ENCODE data around the gene WWOX.

Gene WWOX

DNA sequence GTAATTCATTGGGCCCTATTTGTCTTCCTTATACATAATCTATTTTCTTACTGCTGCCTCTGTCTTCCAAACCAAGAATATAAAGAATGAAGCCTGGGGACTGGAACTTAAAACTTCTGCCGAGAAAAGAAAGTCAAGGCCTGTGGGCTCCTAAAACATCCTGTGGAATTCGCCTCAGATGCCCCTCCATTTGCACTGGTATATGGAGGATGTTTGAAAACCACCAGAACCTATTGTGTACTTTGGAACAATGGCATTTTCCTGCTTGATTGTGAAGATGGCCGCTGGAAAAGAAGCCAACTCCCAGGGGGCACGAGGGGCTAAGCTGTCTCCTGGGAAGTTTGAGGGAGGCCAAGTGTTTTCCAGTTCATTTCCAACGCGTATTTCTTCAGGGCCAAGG is 122.4 kb downstream of the WWOX start:
- no peak for TF ChIP-seq ZNF274 (IDR thresholded peaks at IDR 0.05; ENCODE audit: low read depth, low read length)
- no peak overlapping the region for H3K4me3 ChIP-seq (ENCODE audit: low read length)

GRCh38 chr16:78224342-78224741 is 124.9 kb downstream of the WWOX start:
- no peak for TF ChIP-seq ZNF274 (IDR thresholded peaks at IDR 0.05; ENCODE audit: low read depth, low read length)
- H3K4me3 ChIP-seq (ENCODE audit: low read length): no peak overlapping the region

DNA sequence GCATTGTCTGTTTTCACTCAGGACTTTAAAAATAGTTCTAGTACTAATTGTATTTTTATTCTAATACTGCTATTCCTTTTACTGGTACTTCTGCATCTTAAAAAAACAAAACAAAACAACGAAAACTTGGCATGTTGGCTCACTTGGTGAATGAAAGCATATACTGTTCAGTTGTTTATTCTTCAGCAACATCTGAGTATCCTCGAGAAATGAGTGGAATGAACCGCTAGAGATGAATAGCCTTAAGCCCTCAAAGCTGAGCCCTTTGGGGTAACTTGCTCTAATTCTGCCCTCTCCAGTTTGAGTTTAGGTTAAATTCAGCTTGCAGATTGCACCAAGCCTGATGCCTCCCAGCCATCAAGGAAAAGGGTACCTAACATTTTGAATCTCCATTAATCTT is 126.5 kb downstream of the WWOX start:
- TF ChIP-seq ZNF274 (IDR thresholded peaks at IDR 0.05; ENCODE audit: low read depth, low read length): no peak

GRCh38 chr16:78227855-78228254 is 128.4 kb downstream of the WWOX start:
- no peak for TF ChIP-seq ZNF274 (IDR thresholded peaks at IDR 0.05; ENCODE audit: low read depth, low read length)
- H3K4me3 ChIP-seq (ENCODE audit: low read length): no peak overlapping the region

More for the DNA sequence above, 126.5 kb downstream of the WWOX start:
- H3K4me3 ChIP-seq (ENCODE audit: low read length): no peak overlapping the region

GRCh38 chr16:78228704-78229103 is 129.2 kb downstream of the WWOX start:
- TF ChIP-seq ZNF274 (IDR thresholded peaks at IDR 0.05; ENCODE audit: low read depth, low read length): no peak
- no peak overlapping the region for H3K4me3 ChIP-seq (ENCODE audit: low read length)

- TF ChIP-seq ZNF274 (IDR thresholded peaks at IDR 0.05; ENCODE audit: low read depth, low read length): no peak
Measured at GRCh38 chr16:78230832-78231231, 131.4 kb downstream of the WWOX start.

GRCh38 chr16:78235168-78235800 is 135.8 kb downstream of the WWOX start:
- no peak for TF ChIP-seq ZNF274 (IDR thresholded peaks at IDR 0.05; ENCODE audit: low read depth, low read length)
- no peak overlapping the region for H3K4me3 ChIP-seq (ENCODE audit: low read length)

More at GRCh38 chr16:78230832-78231231, 131.4 kb downstream of the WWOX start:
- no peak overlapping the region for H3K4me3 ChIP-seq (ENCODE audit: low read length)

GRCh38 chr16:78235876-78236275 is 136.4 kb downstream of the WWOX start:
- no peak for TF ChIP-seq ZNF274 (IDR thresholded peaks at IDR 0.05; ENCODE audit: low read depth, low read length)

DNA sequence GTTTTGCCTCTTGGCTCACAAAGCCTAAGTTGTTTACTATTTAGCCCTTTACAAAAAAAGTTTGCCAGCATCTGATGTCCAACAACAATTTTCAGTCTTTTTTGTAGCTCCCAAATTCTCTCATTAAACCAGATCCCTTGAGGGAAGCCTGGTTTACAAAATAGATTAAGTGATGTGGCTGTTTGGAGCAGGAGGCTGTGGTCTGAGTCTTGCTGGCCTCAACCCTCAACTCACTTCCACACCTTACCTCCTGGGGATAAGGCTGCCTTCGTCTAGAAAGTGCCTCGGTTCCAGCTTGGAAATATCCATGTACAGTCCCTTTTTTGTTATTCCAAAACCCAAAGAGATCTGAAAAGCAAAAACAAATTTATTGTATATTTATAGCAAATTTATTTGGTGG is 138.4 kb downstream of the WWOX start:
- H3K4me3 ChIP-seq (ENCODE audit: low read length): no peak overlapping the region
- TF ChIP-seq ZNF274 (IDR thresholded peaks at IDR 0.05; ENCODE audit: low read depth, low read length): no peak

More at GRCh38 chr16:78235876-78236275, 136.4 kb downstream of the WWOX start:
- no peak overlapping the region for H3K4me3 ChIP-seq (ENCODE audit: low read length)

GRCh38 chr16:78240459-78241222 is 141.2 kb downstream of the WWOX start:
- no peak for TF ChIP-seq ZNF274 (IDR thresholded peaks at IDR 0.05; ENCODE audit: low read depth, low read length)

DNA sequence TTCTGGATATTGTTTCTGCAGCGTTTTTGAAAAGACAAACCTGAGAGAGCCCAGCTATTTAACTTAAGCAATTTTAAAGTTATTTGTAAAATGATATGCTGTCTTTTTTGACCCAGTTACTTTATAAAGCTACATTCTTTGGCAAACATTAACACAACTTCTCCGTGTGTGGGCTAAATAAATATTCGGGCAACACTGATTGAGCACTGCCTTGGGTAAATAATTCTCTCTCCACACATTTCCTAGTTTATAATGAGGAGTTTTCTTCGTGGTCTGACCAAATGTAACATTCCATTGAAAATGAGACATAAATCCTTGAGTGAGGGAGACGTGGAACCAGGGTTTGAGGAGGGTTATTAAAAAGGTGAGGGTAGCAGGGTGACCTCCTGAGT is 142.8 kb downstream of the WWOX start:
- no peak for TF ChIP-seq ZNF274 (IDR thresholded peaks at IDR 0.05; ENCODE audit: low read depth, low read length)
- no peak overlapping the region for H3K4me3 ChIP-seq (ENCODE audit: low read length)

More at GRCh38 chr16:78240459-78241222, 141.2 kb downstream of the WWOX start:
- H3K4me3 ChIP-seq (ENCODE audit: low read length): no peak overlapping the region

GRCh38 chr16:78244131-78244895 is 144.9 kb downstream of the WWOX start:
- no peak overlapping the region for H3K4me3 ChIP-seq (ENCODE audit: low read length)
- no peak for TF ChIP-seq ZNF274 (IDR thresholded peaks at IDR 0.05; ENCODE audit: low read depth, low read length)

DNA sequence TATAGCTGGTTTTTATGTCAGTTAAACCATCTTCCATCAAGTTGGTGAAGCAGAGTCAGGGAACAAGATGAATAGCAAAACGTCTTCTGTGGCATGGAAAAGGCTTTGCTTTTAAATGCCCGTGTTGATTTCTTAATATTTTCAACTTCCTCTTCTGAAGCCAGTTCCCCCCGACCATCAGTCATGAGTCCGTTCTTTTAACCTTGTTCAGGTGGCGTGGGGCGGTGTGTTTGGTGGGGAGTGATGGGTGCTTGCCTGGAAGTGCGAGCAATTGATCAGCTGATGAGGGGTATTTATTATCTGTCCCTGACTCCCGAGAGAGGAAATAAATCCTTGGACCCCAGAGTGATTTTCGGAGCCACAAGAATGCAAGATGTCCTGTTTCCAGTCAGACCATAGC is 147.1 kb downstream of the WWOX start:
- no peak for TF ChIP-seq ZNF274 (IDR thresholded peaks at IDR 0.05; ENCODE audit: low read depth, low read length)

GRCh38 chr16:78249056-78249455 is 149.6 kb downstream of the WWOX start:
- no peak overlapping the region for H3K4me3 ChIP-seq (ENCODE audit: low read length)
- TF ChIP-seq ZNF274 (IDR thresholded peaks at IDR 0.05; ENCODE audit: low read depth, low read length): no peak

More for the DNA sequence above, 147.1 kb downstream of the WWOX start:
- no peak overlapping the region for H3K4me3 ChIP-seq (ENCODE audit: low read length)

Measured in GM08714 (cell line).